Endothelial cell of umbilical vein (primary cell): ENCODE data around the gene SUDS3. TPM values are rescaled to one million over a fixed set of nuclear protein-coding genes. Genes with fewer than 3 reads are reported as not detected.
A peak's percentile ranks its signal among the peaks of the same experiment; 100 is the strongest.

ENCODE experiments used
- BruUV-seq: library from RNA; stranded (reverse); fragments of 400-500 nt; replicated peaks from 2 replicates; lab custom pipeline; 2021; lab: Mats Ljungman, UMichigan
- CTCF ChIA-PET: fragments of 300-600, 350-600 bp; sonication (Branson Sonifier 250); formaldehyde crosslinking; loops from one replicate; lab custom pipeline; 2021; ENCODE audit warnings: antibody characterized with exemption, inconsistent platforms; lab: Charles Lee
- POLR2A ChIA-PET: fragments of 300-600, 350-600 bp; sonication (Branson Sonifier 250); formaldehyde crosslinking; loops from one replicate; lab custom pipeline; 2021; ENCODE audit warnings: antibody characterized with exemption, inconsistent platforms; lab: Charles Lee
- DNase-seq: peaks from one replicate; pipeline ENCODE4 v3.0.0-alpha.2; 2011; ENCODE audit warnings: low read depth, low spot score
- FAIRE-seq: peaks from 2 replicates; lab custom pipeline; 2011; peaks lifted over from hg19 to GRCh38; lab: Jason Lieb, UNC
- H2AFZ ChIP-seq: 2 replicates; pipeline ENCODE4 v1.6.0; 2012; ENCODE audit warnings: low read depth, low read length, control low read depth, inconsistent platforms
- H3K27ac ChIP-seq: 2 replicates; pipeline ENCODE4 v1.5.1; 2011; ENCODE audit warnings: low read depth, mild to moderate bottlenecking, control low read depth, low read length, moderate library complexity; ENCODE audit not compliant: insufficient read depth
- H3K27me3 ChIP-seq, 2 experiments: 2 replicates each; pipeline versions ENCODE4 v1.6.0 to v1.6.1; 2011; ENCODE audit warnings: low read length in 2 of 2, mixed read lengths in 1 of 2; ENCODE audit not compliant: control insufficient read depth in 2 of 2, insufficient read depth in 2 of 2
- H3K36me3 ChIP-seq, 2 experiments: 2 replicates in 1 of 2; 3 replicates in 1 of 2; pipeline ENCODE4 v1.5.1; 2011; ENCODE audit warnings: low read length in 2 of 2, mild to moderate bottlenecking in 1 of 2, moderate library complexity in 1 of 2; ENCODE audit not compliant: control insufficient read depth in 2 of 2, insufficient read depth in 2 of 2; ENCODE audit errors: extremely low read depth in 1 of 2
- H3K4me1 ChIP-seq: 3 replicates; pipeline ENCODE4 v1.5.1; 2011; ENCODE audit warnings: mild to moderate bottlenecking, low read length; ENCODE audit not compliant: control insufficient read depth, insufficient read depth; ENCODE audit errors: extremely low read depth
- H3K4me2 ChIP-seq: 2 replicates; pipeline ENCODE4 v1.6.1; 2011; ENCODE audit warnings: low read length, control low read depth, mixed read lengths; ENCODE audit not compliant: insufficient read depth
- H3K4me3 ChIP-seq, 3 experiments: fragments of 200-600 bp in 1 of 3; sonication (generic), shearing (Covaris generic) in 1 of 3; replicated peaks in 1 of 3; 2 replicates each; pipeline ENCODE4 v1.5.1; 2011 to 2016; ENCODE audit warnings: control low read depth in 3 of 3, low read length in 3 of 3, mild to moderate bottlenecking in 2 of 3, inconsistent platforms in 1 of 3, low read depth in 1 of 3, moderate library complexity in 1 of 3; ENCODE audit not compliant: insufficient read depth in 1 of 3
- H3K79me2 ChIP-seq: 2 replicates; pipeline ENCODE4 v1.6.0; 2012; ENCODE audit warnings: low read length, inconsistent platforms; ENCODE audit not compliant: control insufficient read depth, insufficient read depth
- H3K9ac ChIP-seq: replicated peaks from 2 replicates; pipeline ENCODE3; 2011; ENCODE audit warnings: low read length, control low read depth; ENCODE audit not compliant: insufficient read depth; ENCODE audit errors: extremely low read depth
- H3K9me1 ChIP-seq: replicated peaks from 3 replicates; pipeline ENCODE4 v1.6.0; 2011; ENCODE audit warnings: mild to moderate bottlenecking, low read length; ENCODE audit not compliant: control insufficient read depth, insufficient read depth; ENCODE audit errors: extremely low read depth
- H3K9me3 ChIP-seq: replicated peaks from 2 replicates; pipeline ENCODE4 v1.5.1; 2012; ENCODE audit warnings: low read length, inconsistent platforms; ENCODE audit not compliant: control insufficient read depth, insufficient read depth
- H4K20me1 ChIP-seq: replicated peaks from 2 replicates; pipeline ENCODE3; 2011; ENCODE audit warnings: mild to moderate bottlenecking, low read length; ENCODE audit not compliant: control insufficient read depth, insufficient read depth; ENCODE audit errors: extremely low read depth
- EZH2 ChIP-seq: IDR thresholded peaks from 2 replicates; pipeline ENCODE4 v1.6.1; 2012; ENCODE audit warnings: borderline replicate concordance, low read depth, mild to moderate bottlenecking, moderate library complexity, low read length, inconsistent platforms; ENCODE audit not compliant: severe bottlenecking
- FOS ChIP-seq: IDR thresholded peaks from 2 replicates; pipeline ENCODE4 v1.6.1; 2011; ENCODE audit warnings: mild to moderate bottlenecking, low read length, moderate library complexity, borderline replicate concordance; ENCODE audit not compliant: insufficient read depth
- dilution Hi-C: fragments of 300-500 bp; cut with MboI; formaldehyde crosslinking; loops from one replicate; pipeline ENCODE4 v1.15.0; 2019; ENCODE audit warnings: low sequenced_read_pairs; ENCODE audit not compliant: extremely low pct_ligation_motif_present
- intact Hi-C: fragments of 100-400 bp; cut with micrococcal nuclease; formaldehyde crosslinking; loops from one replicate; pipeline ENCODE4 v1.10.0; 2022
- polyA plus RNA-seq, 4 experiments: library from polyadenylated mRNA; depleted of rRNA in 3 of 4; stranded (reverse) in 3 of 4; unstranded in 1 of 4; fragments of >200 nt; gene quantifications; 2 replicates each; pipeline versions ENCODE4 v1.2.1 to v1.2.3, GENCODE V29; 2011 to 2012; ENCODE audit warnings: missing spikeins in 1 of 4
- total RNA-seq: library from RNA; stranded (reverse); gene quantifications from 2 replicates; pipeline ENCODE4 v1.2.3, GENCODE V29; 2021

SUDS3 gene
- total and polyA plus RNA-seq, 2 donors (not counting 3 experiments of a cell fraction or from before 2014, with no cell fraction given), result 16.9 to 27.4 TPM

GRCh38 chr12:118371321-118372282 lies 4.8 kb upstream of the SUDS3 start:
- peak overlapping the region; percentile 67 for H3K9ac ChIP-seq
- BruUV-seq, result no TSS peak
- no peak for FAIRE-seq
- no peaks in the 10 kb centered on the region for H3K27me3 ChIP-seq
- TF ChIP-seq FOS (no peak), EZH2 (no peak)
- peak overlapping the region; percentile 51 to 95 (median 79) for H3K4me3 ChIP-seq
- H3K4me1 ChIP-seq, result peaks cover 12% of the 10 kb centered on the region
- CTCF ChIA-PET, result interaction anchor here (0.7 to 1.5 kb wide), 6 partner anchors 12 to 496 kb away, joined by 3 to 6 read pairs (median 4); no protein-coding TSS in a partner anchor
- intact Hi-C loops, result loop anchor here (2.0 to 10.0 kb wide), 2 partner anchors 315 to 687 kb away; no protein-coding TSS in a partner anchor
- no peaks in the 10 kb centered on the region for H3K9me3 ChIP-seq
- H3K4me2 ChIP-seq, result peak overlapping the region; percentile 90
- H3K36me3 ChIP-seq, result no peaks in the 10 kb centered on the region
- dilution Hi-C loops, result no loop called here
- H3K9me1 ChIP-seq, result no peaks in the 10 kb centered on the region
- no peaks in the 10 kb centered on the region for H4K20me1 ChIP-seq
- peak overlapping the region; percentile 19 for H2AFZ ChIP-seq
- POLR2A ChIA-PET, result no interaction called here
- peaks cover 40% of the 10 kb centered on the region for H3K79me2 ChIP-seq
- DNase-seq, result peak; percentile 23
- H3K27ac ChIP-seq, result no peak overlapping the region
